Suprapubic skin (tissue), 4 donors: ENCODE data around the gene CFAP20DC.

Experiments
- EP300 ChIP-seq: sonication (generic); formaldehyde crosslinking; IDR thresholded peaks from one replicate; pipeline ENCODE4 v1.6.1; 2017; ENCODE audit warnings: antibody characterized with exemption
- POLR2A ChIP-seq, 2 donors: fragments of 450-650 bp; IDR thresholded peaks; one replicate each; pipeline ENCODE4 v1.6.1; 2017; ENCODE audit warnings: antibody characterized with exemption in 2 of 2, mild to moderate bottlenecking in 2 of 2, moderate library complexity in 2 of 2
- POLR2AphosphoS5 ChIP-seq, 3 donors: sonication (generic); formaldehyde crosslinking; IDR thresholded peaks; one replicate each; pipeline ENCODE4 v1.6.1; 2017; ENCODE audit warnings: antibody characterized with exemption in 3 of 3
- TF ChIP-seq, protein P1 (sequence below), 2 donors: fragments of 200-600 bp in 1 of 2; fragments of 450-650 bp in 1 of 2; sonication (generic) in 1 of 2; IDR thresholded peaks; one replicate each; pipeline ENCODE4 v1.5.1; 2016 to 2019; ENCODE audit warnings: antibody characterized with exemption in 2 of 2, mild to moderate bottlenecking in 1 of 2, moderate library complexity in 1 of 2

DNA sequence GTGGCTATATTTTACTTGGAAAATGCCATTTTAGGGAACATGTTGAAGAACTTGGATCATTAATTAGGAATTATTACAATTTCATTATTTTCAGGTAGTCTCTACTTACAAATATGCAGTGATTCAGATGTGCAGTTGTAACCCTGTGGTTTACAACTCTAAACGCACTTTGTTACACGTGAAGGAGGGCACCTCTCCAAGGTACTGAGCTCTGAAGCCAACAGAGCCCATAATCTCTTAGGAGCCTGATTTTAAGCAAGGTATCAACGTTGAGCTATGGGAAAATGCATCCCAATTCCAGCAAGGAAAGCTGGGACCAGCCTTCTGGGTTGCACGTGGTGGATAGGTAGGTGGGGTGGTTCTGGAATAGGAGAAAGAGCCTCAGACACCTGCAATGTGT lies 301.8 kb downstream of the CFAP20DC start:
- TF ChIP-seq, protein P1, sequence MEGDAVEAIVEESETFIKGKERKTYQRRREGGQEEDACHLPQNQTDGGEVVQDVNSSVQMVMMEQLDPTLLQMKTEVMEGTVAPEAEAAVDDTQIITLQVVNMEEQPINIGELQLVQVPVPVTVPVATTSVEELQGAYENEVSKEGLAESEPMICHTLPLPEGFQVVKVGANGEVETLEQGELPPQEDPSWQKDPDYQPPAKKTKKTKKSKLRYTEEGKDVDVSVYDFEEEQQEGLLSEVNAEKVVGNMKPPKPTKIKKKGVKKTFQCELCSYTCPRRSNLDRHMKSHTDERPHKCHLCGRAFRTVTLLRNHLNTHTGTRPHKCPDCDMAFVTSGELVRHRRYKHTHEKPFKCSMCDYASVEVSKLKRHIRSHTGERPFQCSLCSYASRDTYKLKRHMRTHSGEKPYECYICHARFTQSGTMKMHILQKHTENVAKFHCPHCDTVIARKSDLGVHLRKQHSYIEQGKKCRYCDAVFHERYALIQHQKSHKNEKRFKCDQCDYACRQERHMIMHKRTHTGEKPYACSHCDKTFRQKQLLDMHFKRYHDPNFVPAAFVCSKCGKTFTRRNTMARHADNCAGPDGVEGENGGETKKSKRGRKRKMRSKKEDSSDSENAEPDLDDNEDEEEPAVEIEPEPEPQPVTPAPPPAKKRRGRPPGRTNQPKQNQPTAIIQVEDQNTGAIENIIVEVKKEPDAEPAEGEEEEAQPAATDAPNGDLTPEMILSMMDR (IDR thresholded peaks at IDR 0.05) = no peak
- TF ChIP-seq POLR2A (IDR thresholded peaks at IDR 0.05) (no peak), EP300 (no peak), POLR2AphosphoS5 (IDR thresholded peaks at IDR 0.05) (no peak)
